Upper lobe of left lung (tissue), 4 donors: ENCODE results near the gene SYMPK.

Experiments
- EP300 ChIP-seq, 4 donors: sonication (generic); formaldehyde crosslinking; IDR thresholded peaks; one replicate each; pipeline ENCODE4 v1.5.1; 2017; ENCODE audit warnings: antibody characterized with exemption in 4 of 4, control low read depth in 2 of 4
- POLR2A ChIP-seq, 4 donors: fragments of 450-650 bp; IDR thresholded peaks; one replicate each; pipeline ENCODE4 v1.5.1; 2016 to 2017; ENCODE audit warnings: antibody characterized with exemption in 4 of 4, mild to moderate bottlenecking in 2 of 4
- TF ChIP-seq, protein P1 (sequence below), 6 experiments: fragments of 450-650 bp in 4 of 6; fragments of 200-600 bp in 2 of 6; sonication (generic) in 2 of 6; IDR thresholded peaks; one replicate each; pipeline ENCODE4 v1.5.1; 2016 to 2019; ENCODE audit warnings: antibody characterized with exemption in 6 of 6

DNA sequence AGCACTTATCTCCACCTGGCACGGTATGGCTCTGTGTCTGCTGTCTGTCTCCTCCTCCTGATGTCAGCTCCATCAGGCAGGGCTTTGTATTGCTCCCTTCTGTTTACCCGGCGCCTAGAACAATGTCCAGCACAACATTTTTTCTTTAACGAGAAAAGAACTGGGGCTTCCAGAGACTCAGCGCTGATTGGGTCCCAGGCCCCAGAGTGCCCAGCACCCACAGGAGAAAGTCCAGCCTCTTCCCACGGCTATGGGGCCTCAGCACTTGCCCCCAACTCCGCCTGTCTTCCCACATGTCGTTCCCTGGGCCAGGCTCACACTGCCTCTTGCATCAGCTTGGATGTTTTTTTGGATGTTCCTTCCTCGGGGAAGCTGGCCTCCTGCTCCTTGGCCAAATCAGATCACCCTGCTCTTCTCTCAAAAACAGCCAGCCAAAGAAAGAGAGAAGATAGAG lies 32.6 kb upstream of the SYMPK start:
- TF ChIP-seq, protein P1, sequence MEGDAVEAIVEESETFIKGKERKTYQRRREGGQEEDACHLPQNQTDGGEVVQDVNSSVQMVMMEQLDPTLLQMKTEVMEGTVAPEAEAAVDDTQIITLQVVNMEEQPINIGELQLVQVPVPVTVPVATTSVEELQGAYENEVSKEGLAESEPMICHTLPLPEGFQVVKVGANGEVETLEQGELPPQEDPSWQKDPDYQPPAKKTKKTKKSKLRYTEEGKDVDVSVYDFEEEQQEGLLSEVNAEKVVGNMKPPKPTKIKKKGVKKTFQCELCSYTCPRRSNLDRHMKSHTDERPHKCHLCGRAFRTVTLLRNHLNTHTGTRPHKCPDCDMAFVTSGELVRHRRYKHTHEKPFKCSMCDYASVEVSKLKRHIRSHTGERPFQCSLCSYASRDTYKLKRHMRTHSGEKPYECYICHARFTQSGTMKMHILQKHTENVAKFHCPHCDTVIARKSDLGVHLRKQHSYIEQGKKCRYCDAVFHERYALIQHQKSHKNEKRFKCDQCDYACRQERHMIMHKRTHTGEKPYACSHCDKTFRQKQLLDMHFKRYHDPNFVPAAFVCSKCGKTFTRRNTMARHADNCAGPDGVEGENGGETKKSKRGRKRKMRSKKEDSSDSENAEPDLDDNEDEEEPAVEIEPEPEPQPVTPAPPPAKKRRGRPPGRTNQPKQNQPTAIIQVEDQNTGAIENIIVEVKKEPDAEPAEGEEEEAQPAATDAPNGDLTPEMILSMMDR (IDR thresholded peaks at IDR 0.05), result no peak
- TF ChIP-seq POLR2A (IDR thresholded peaks at IDR 0.05) (no peak), EP300 (IDR thresholded peaks at IDR 0.05) (no peak)
